Measurements from ENCODE around the gene PNMT.

PNMT gene

DNA sequence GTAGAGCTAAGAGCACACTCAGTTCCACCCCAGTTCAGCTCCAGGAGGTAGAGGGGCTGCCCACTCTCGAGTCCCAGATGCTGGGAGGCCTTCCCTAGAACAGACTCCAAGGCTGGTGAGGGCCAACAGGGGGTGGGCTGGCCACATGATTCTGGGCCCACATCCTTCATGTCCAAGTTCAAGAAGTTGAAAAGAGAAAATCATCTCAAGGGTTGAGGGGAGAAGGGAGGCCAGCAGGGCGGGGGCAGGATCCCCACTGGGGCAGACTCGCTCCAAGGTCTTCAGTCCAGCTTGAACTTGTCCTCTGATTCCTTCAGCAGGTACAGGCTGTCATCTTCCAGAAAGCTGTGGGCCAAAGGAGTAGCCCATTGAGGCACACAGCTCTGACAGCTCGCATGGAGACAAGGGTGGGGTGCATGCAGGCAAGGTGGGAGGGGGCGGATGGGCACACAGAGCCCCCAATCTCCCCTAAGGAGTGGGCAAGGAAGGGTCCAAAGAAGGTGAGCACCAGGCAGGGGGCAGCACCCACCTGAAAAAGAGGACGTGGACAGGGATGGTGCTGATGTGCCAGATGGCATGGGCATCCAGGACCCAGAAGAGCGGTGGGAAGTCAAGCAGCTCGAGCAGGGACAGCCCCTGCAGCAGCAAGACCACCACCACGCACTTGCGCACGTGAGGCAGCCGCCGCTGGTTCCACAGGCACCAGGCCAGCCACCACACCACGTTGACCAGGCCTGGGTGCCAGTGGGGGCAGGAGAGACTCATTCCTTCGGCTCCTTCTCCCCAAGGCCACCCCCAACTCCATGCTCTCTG is 4.5 kb downstream of the PNMT start:
- DNase-seq: no peak

DNA sequence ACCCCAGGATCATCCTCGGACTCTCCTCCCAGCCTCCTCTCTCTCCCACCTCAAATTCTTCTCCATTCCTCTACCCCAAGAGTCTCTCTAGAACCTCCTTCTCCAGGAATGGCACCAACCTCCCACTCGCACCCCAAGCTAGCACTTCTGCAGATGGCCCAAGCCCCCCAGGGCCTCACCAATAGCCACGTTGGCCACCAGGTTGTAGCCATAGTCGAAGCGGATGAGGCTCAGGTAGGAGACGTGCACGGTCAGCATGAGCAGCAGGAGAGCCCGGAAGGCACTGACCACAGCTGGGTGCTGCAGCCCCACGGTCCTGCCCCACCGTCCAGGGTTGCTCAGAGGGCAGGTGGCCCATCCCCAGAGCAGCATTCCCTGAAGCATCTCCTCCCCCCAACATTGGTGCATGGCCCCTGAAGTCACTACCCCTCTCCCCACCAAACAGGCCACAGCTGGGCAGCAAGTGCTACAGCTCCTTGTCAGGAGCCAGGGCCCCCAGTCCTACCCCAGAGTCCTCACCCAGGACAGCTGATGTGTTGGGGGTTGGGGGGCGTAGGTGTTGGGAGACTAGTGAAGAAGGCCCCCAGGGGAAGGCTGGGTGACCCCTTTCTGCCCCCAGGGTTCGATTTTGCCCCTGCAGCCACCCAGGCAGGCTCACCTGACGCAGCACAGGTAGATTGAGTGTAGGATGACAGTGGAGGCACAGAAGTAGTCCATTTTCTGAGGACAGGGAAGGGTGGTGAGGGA is 5.3 kb downstream of the PNMT start:
- DNase-seq: no peak

DNA sequence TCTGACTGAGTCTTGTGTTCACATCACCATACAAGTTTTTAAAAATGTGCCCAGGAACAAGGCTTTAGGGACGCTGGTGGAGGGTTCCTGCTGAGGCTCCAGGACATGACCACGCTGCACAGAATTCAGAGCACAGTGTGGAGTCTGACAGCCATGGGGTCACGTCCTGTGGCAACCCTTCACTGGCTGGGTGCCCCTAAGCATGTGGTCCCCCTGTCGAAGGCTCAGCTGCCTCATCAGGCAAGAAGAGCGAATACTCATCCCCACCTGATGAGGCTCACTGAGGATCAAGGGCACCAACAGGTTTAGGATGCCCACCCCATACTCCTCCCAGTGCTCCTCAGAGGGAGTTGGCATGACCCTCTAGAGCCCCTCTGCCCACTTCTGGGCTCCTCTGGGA is 5.9 kb downstream of the PNMT start:
- DNase-seq: no peak

DNA sequence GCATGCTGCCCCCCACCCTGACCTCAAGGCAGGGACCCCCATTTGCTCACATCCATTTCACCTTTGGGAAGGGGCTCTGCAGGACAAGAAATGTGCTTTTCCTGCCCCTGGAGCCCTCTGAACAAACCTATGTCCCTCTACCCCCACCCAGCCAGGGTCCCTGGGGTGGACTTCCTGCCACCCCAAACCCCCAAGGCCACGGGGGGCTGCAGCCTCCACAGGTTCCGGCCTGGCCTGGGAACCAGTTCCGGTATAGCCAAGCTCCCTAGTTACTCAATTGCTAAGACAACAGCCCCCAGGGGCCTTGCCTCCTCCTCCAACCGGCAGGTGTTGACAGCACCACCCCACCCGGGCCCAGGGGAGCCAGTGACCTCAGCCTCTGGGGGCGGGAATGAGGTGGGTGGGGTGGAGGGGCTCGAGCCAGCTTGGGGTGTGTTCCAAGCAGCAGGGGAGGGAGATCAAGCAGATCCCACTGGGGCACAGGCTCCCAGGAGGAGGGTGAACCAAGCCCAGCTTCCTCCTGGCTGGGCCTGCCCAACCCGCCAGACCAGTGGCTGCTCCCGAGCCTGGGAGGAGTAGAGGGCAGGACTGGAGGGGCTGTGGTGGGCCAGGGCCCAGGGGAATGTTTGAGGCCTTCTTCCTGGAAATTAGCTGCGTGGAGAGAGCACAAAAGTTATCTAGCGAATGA is 6.6 kb downstream of the PNMT start:
- DNase-seq: no peak

DNA sequence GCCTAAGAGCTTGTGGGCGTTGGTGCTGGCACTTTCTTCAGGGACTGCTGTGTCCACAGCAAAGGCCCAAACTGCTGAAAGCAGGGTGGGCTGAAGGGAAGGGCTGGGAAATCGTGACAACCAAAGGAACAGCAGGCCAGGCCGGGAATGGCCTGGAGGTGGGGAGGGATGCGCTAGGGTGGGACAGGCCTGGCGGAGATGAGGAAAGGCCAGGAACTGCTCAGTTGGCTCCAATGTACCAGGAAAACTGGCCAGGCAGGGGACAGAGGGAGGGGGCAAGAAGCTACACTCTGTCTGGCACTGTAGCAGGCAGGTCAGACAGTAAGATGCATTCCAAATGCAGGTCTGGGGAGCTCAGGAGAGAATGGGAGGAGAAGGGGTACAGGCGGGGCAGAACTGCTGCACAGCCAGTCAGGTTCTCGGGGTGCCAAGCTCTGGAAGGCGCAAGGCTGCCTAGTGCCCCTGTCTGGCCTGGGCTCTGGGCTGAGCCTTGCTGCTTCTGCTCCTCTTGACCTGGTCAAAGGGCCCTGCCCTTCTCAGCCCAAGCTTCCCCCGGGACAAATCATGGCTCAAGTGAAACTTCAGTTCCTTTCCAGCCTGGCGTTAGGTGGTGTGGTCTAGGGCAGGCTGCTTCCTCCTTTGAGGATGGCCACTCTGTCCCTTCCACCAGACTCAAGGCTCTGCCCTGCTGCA is 7.3 kb downstream of the PNMT start:
- no peak for DNase-seq

DNA sequence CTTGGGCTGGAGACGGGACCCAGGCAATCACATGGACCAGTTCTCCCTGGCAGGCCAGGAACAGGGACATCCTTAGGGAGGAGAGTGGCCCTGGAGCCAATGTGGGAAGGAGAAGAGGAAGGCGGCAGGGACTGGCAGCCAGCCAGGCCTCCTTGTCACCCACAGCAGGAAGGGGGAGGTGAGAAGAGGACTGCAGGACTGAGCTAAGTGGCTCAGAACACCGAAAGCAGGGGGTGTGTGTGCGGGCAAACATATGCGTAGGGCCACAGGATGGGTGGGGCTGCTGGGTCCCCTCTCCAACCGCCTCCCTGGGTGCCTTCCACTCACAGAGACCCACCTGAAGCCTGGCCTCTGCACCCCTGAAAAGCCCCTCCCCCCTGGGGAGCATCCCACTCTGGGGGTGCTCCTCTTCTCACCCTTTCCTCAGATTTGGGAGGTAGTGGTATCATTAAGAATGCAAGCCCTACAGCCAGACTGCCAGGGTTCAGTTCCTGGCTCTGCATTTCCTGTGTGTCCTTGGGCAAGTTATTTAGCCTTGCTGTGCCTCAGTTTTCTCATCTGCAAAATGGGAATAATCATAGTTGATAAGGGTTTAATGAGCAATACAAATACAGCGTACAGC is 8.1 kb downstream of the PNMT start:
- DNase-seq: peak; percentile 48

DNA sequence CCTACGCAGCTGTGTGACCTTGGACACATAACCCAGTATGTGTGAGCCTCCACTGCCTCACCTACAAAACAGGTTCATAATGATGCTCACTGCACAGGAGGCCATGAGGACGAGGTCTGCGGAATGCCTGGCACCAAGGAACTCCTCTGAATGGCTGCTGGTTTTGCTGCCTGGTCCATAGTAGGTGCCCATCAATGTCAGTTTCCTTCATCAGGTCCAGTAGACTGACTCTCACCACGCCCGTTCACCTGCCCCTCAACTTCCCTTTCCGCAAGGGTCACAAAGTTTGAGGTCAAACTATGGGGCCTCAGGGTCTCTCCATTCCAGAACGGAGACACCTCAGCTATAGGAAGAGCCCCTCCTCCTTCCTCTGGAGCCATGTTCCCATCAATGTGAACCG is 8.8 kb downstream of the PNMT start:
- no peak for DNase-seq

DNA sequence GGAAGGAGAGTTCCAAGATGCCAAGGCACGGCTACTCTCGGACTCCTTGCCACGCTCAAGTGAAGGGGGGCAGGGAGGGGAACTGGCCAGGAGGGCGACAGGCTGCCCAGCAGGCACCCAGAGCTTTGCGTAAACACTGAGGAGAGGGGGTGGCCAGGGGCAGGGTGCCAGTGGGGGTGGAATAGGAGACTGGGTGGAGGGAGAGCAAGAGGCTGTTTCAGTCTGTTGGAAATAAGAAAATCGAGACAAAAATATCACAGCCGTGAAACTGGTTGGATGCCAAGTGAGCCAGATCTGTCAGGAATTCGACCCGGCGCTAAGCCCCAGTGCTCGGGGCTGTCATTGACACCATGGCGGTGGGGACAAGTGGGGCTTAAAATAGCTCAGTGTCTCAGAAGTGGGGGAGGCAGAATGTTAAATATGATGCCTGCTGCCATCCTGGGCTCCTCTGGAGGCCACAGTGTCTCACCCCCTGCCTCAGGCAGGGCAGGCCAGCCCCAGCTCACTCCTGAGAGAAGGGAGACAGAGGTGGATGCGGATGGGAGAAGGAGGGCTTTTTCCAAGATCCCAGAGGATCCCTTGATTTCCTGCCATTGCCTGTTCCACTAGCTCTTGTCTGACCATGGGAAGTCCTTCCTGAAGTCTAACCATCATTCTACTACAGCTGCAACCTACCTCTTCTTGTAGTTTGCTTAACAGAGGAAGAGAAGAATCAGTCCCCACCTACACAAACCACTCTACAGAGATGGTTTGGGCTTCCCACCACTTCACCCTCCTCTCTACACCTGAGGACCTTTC is 9.5 kb downstream of the PNMT start:
- DNase-seq: no peak

DNA sequence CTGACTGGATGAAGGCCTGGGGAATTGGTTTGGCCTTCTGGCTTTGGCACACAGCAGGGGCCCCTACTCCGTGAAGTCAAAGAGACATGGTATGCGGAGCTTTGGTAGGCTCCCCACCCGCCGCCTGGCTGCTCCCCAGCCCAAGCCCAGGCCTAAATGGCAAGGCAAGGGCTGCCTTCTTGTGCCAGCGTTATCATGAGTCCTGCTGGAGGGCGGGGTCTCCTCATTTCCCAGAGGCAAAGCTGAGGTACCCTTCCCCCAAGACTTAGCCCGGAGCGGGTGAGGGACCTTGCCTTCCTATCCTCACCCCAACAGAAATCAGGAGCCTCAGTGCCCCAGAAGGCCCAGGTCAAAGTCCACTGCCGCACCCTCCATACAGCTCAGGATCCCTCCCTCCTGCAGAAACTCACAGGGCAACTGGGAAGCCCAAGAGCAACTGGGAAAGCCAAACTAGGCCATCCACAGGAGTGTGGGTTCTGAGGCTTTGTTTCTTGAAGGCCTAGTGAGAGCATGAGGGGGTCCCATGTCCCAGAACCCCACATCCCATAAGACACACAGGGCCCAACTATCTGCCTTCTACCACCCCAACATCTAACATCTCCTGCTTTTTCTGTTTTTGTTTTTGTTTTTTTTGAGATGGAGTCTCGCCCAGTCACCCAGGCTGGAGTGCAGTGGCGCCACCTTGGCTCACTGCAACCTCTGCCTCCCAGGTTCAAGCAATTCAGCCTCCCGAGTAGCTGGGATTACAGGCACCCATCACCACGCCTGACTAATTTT is 10.3 kb downstream of the PNMT start:
- no peak for DNase-seq

DNA sequence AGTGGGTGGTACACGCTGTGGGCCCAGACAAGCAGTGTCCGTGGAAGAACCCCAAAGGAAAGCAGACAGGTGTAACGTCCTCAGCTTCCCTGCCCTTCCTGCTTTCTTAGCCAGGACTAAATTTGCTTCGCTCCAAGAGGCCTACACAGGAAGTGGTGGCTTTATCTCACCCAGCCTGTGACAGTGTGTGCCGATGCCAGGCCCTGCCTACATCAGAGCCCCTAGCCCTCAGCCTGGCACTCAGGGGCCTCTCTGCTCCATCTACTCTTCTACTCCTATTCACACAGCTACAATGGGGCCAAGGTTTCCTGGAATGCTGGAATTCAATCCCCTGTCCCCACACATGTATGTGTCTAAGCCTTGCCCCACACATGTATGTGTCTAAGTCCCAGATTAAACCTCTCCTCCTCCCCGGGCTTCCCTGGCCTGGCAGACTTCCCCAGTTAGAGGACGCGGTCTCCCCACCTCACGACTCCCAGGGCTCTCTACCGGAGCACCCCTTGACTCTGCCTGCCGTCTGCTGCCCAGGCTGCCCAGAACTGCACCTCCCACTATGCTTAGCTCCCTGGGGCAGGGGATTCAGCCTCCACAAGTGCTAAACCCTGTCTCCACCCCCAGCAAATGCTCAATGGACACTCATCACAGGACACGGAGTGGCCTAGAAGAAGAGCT is 11.4 kb downstream of the PNMT start:
- peak; percentile 37 for DNase-seq

DNA sequence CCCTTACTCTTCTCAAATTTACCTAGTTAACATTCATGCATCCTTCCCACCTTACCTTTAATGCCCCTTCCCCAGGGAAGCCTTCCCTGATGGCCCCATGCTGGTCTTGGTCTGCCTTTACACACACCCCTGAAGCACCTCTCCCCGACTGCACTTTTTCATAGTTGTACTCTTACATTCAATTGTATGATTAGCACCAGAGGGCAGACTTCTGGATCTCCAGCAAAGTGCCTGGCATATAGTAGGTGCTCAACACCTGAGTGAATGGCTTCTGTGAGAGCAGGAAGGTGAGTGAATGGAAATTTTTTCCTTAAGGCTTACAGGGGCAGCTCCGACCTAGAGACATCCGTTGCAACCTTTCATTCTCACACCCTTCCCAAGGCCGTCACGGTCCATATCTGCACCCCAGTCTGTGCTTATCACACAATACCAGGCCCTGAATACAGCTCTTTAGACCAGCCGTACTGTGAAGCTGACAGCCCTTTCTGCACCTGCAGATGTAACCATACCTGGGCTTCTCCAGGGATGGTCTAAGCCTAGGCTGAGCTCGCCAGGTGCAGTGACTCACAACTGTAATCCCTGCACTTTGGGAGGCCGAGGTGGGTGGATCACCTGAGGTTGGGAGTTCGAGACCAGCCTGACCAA is 15.2 kb downstream of the PNMT start:
- DNase-seq: no peak

DNA sequence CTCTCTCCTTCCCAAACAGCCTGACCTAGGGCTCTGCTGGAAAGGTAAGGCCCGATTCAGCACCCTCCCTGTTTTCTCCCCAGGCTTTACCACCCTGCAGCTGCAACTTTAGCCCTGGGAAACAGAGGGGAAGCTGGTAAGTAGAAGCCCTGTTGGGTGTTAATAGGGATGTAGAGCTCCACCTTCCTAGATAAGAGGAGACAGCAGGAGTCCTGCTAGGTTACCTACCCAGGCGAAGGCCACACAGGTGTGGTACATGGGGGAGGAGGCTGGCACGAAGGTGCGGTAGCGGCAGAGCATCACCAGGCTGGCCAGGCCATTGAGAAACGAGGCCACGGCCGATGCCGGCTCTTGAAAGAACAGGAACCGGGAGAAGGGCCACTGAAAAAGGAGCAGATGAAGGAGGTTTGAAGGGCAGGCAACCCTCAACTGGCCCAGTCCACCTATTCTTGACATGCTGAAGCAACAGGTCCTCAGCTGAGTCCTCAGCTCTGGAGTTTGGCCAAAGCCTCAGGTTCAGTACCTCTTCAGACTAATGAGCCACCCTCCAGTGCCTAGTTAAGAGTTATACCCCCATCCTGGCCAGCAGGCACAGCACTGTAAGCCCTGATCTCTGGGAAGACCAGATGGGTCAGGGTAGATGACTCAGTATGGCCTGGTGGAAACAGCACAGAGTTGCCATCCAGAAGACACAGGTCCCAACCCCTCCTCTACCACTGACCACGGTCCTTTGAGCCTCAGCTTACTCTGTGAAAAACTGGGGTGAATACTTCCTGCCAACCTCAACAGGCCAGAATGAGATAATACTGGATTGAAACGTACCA is 16.3 kb downstream of the PNMT start:
- DNase-seq: no peak

DNA sequence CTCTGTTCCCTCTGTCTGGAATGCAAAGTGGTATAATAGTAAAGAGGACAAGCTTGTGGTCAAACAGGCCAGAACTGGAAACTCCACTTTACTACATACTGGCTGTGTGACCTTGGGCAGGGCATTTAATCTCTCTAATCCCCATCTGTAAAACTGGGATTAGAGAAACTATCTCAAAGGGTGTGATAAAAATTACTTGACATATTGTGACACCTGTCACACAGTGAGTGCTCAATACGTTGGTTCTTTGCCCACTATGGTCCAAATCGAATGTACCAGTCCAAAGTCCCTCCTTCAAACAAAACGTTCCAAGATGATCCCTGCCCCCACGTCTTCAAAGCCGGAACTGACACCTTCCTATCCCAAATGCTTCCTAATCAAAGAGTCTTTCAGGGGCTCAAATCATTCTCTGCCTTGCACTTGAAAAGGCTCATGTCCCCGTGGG is 18.9 kb downstream of the PNMT start:
- DNase-seq: no peak

DNA sequence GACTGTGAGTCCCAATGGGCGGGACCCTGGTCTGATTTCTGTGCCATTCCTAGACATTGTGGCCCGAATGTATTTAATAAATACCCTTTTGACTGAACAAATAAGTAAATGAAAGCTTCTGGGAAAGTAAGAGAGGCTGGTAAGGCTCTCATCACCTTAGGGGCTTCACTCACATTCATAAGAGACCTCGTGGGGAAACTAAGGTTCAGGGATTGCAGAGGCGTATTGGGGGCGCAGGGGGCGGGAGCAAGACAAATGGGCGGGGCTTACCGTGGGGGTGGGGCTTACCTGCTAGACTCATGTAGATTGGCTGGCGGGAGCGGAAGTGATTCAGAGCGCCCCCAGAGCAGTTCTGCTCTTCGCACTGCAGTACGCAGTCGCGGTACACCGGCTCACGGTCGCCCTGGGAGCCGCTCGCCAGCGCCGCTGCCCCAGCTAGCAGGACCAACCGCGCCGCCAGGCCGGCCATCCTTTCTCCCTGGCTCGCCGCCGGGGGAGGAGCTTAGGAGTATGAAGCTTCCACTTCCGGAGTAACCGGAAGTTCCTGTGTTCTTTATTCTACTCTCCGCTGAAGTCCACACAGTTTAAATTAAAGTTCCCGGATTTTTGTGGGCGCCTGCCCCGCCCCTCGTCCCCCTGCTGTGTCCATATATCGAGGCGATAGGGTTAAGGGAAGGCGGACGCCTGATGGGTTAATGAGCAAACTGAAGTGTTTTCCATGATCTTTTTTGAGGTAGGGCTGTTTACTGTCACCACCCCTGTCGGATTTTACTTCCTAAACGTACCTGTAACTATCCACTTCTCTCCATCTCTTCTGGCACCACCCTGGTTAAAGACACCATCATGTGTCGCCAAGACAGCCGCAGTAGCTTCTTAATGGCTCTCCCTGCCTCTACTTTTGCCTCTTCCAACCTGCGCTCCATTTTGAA is 19.6 kb downstream of the PNMT start, which contains the start of gene PGAP3:
TSS of gene PGAP3 (minus strand) at position 512 of the 929 bp plus-strand sequence. CDS start at position 469, 43 bp downstream.
- peak; percentile 73 for DNase-seq

DNA sequence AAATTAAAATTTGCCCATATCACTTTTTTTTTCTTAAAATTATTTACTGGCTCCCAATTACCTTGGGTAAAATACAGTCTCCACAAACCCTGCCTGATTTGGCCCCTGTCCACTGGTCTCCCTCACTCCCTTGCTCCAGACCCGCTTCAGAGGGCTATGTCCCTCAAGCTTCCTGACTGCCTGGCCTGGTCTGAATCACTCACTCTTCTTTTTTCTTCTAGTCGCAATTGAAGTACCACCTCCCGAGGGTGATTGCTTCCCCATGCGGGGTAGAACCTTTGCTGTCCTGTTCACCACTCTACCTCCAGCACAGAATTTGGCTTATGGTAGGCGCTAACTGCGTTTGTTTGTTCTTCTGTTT is 20.2 kb downstream of the PNMT start:
- DNase-seq: no peak

DNA sequence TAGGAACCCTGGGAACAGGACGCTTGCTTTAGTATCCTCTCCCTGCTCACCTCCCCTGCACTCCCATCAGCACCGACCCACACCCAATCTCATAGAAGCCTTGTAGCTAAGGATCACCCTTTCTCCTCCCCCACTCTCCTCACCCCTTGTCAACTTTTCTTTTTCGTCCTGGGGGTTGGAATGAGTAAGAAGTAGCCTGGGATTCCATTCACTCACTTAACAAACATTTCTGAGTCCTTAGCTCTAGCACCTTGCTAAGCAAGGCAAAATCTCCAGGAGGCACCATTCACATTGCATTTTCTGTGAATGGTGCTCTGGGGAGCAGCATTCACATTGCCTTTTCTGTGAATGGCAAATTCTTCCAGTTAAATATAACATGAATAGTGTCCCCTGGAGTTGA is 20.7 kb downstream of the PNMT start:
- DNase-seq: no peak

DNA sequence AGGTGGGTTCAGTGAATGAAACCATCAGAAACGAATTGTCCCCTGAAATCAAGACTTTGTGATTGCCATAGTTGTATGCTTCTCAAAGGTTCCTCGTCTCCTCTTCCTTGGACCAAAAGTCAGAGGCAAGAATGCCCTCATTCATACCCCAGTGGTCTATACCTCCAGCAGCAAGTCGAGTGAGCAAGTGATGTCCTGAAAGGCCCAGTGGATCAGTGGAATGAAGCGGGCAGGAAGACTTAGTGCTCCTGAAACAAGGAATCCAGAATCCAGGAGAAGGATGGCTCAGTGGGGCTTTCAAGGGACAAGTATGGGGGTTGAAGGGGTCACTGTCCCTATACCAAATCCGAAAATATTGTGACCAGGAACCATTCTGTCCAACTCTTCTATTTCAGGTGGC is 26.3 kb downstream of the PNMT start:
- no peak for DNase-seq

DNA sequence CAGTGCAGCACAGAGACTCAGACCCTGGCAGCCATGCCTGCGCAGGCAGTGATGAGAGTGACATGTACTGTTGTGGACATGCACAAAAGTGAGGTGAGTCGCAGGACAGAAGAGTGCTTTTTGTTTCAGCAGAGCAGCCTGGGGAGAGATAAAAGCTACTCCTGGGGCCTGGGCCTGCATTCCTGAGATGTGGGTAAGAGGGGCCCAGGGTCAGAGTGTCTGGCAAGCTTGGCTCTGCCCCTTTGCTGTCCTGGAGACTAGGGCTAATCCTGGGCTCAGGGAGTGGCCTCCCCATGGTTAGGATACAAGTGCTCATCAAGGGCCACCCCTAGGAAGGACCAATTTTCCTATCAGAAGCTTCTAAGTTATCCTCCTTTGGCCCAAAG is 26.8 kb downstream of the PNMT start:
- no peak for DNase-seq

Measured in activated effector memory CD4-positive, alpha-beta T cell treated with Interleukin-2 at 50 U/mL for 16 hours (primary cell).